PFSK-1 (cell line): Measurements from ENCODE around the gene TLE3. TPM values are rescaled to one million over a fixed set of nuclear protein-coding genes. Genes with fewer than 3 reads are reported as not detected.
A peak's percentile ranks its signal among the peaks of the same experiment; 100 is the strongest.

Experiments
- FOXP2 ChIP-seq: optimal IDR thresholded peaks from 2 replicates; pipeline ENCODE3; 2011; ENCODE audit warnings: borderline replicate concordance, control low read depth, inconsistent platforms; ENCODE audit not compliant: insufficient read depth; ENCODE audit errors: extremely low read length, extremely low read depth
- POLR2AphosphoS5 ChIP-seq: IDR thresholded peaks from 2 replicates; pipeline ENCODE4 v1.6.1; 2012; ENCODE audit warnings: low read depth, mild to moderate bottlenecking, control low read depth, low read length, moderate library complexity
- REST ChIP-seq, 2 experiments: IDR thresholded peaks; 2 replicates each; pipeline versions ENCODE4 v1.6.1 to v1.8.0; 2011 to 2012; ENCODE audit warnings: low read depth in 2 of 2, low read length in 2 of 2, control low read depth in 1 of 2, inconsistent platforms in 1 of 2, mild to moderate bottlenecking in 1 of 2, moderate library complexity in 1 of 2; ENCODE audit not compliant: insufficient read depth in 1 of 2
- SIN3A ChIP-seq: IDR thresholded peaks from 2 replicates; pipeline ENCODE4 v1.6.1; 2012; ENCODE audit warnings: mild to moderate bottlenecking, low read length, moderate library complexity, borderline replicate concordance; ENCODE audit not compliant: insufficient read depth
- TAF1 ChIP-seq: IDR thresholded peaks from 2 replicates; pipeline ENCODE4 v1.6.1; 2012; ENCODE audit warnings: low read length, control low read depth, borderline replicate concordance; ENCODE audit not compliant: insufficient read depth
- polyA plus RNA-seq: library from polyadenylated mRNA; unstranded; fragments of >200 nt; gene quantifications from one replicate; pipeline ENCODE4 v1.2.1, GENCODE V29; 2012; ENCODE audit warnings: low read depth, missing spikeins; ENCODE audit not compliant: insufficient read length

Gene TLE3
- polyA plus RNA-seq: 150 TPM

- no peak for TF ChIP-seq FOXP2
- TF ChIP-seq REST (IDR thresholded peaks at IDR 0.05; ENCODE audit: insufficient read depth in 1 of 2, low read depth in 2 of 2, low read length in 2 of 2): no peak; a peak in 1 of 4 replicates
- TF ChIP-seq SIN3A: peak; percentile 54; the same call in 1 of the 2 replicates
- peak; percentile 90; the same call in 1 of the 2 replicates for TF ChIP-seq TAF1
- peak; percentile 94 for TF ChIP-seq POLR2AphosphoS5
Measured at GRCh38 chr15:70097321-70098152, at the start of gene TLE3. Gene TLE3, minus strand, starts transcription at chr15:70097917. Its CDS starts 1,119 bp downstream, at chr15:70096798.

GRCh38 chr15:70147178-70147760, 49.6 kb upstream of the TLE3 start:
- no peak for TF ChIP-seq REST (IDR thresholded peaks at IDR 0.05; ENCODE audit: insufficient read depth in 1 of 2, low read depth in 2 of 2, low read length in 2 of 2)
- no peak for TF ChIP-seq SIN3A
- TF ChIP-seq FOXP2: no peak
- no peak for TF ChIP-seq POLR2AphosphoS5
- TF ChIP-seq TAF1: no peak

- TF ChIP-seq REST (IDR thresholded peaks at IDR 0.05; ENCODE audit: insufficient read depth in 1 of 2, low read depth in 2 of 2, low read length in 2 of 2) (no peak), FOXP2 (no peak), TAF1 (no peak), SIN3A (no peak)
Measured at GRCh38 chr15:70146771-70147170, 49.1 kb upstream of the TLE3 start.

GRCh38 chr15:70146162-70146561, 48.4 kb upstream of the TLE3 start:
- TF ChIP-seq TAF1 (no peak), POLR2AphosphoS5 (no peak), REST (IDR thresholded peaks at IDR 0.05; ENCODE audit: insufficient read depth in 1 of 2, low read depth in 2 of 2, low read length in 2 of 2) (no peak), SIN3A (no peak), FOXP2 (no peak)
